Right cardiac atrium (tissue), 5 donors: ENCODE results near the gene SMIM38. TPM values are rescaled to one million over a fixed set of nuclear protein-coding genes. Genes with fewer than 3 reads are reported as not detected.

Experiments
- ATAC-seq, 2 donors: fragments of 200-7000 bp; cut with Tn5 transposase; one replicate each; pipeline versions ENCODE4 v1.8.0 to v1.9.1; 2020; ENCODE audit warnings: moderate library complexity in 2 of 2, mild to moderate bottlenecking in 1 of 2
- DNase-seq, 3 donors: peaks; one replicate each; pipeline ENCODE4 v3.0.0-alpha.2; 2020
- H3K27ac ChIP-seq: one replicate; pipeline ENCODE4 v1.5.1; 2013; ENCODE audit warnings: mild to moderate bottlenecking, low read length, control low read depth, moderate library complexity
- H3K27me3 ChIP-seq: one replicate; pipeline ENCODE4 v1.6.1; 2013; ENCODE audit not compliant: control insufficient read depth, insufficient read depth
- H3K4me1 ChIP-seq: one replicate; pipeline ENCODE4 v1.6.1; 2013; ENCODE audit warnings: low read length; ENCODE audit not compliant: control insufficient read depth, insufficient read depth
- H3K4me3 ChIP-seq: one replicate; pipeline ENCODE4 v1.5.1; 2013; ENCODE audit warnings: low read length, control low read depth
- H3K9me3 ChIP-seq: one replicate; pipeline ENCODE4 v1.6.1; 2013; ENCODE audit warnings: low read length; ENCODE audit not compliant: control insufficient read depth
- WGBS: extraction: QIAGEN DNeasy Blood & Tissue Kit; methylation state at CpG from one replicate; pipeline ENCODE4 v1.1.7; 2013; 5-methylcytosine and 5-hydroxymethylcytosine counted together
- intact Hi-C, 4 donors: fragments of 100-400 bp; cut with DNase I; formaldehyde crosslinking; loops; one replicate each; pipeline versions ENCODE4 v1.11.0 to v1.14.0; 2022 to 2023
- polyA plus RNA-seq: library from polyadenylated mRNA; stranded (reverse); fragments of 200-250 nt; gene quantifications from one replicate; pipeline ENCODE4 v1.2.3, GENCODE V29; 2013
- total RNA-seq, 4 donors: library from RNA; stranded (reverse); fragmentation: NEBNext Ultra II Directional; extraction: Animal tissue kit (Norgen Biotek cat#: 25700); gene quantifications; one replicate each; pipeline ENCODE4 v1.2.1, GENCODE V29; 2021
- donor health status: healthy with polysubstance abuse.
- donor health status: DM: no; HTN: yes; CAD: no.
- donor health status: DM: no; HTN: no; CAD: no.
- donor health status: DM: no; HTN: yes; CAD: no; lungs with severe emphysema.
- donor health status: DM: yes; HTN: yes; CAD: no.

SMIM38 gene
- total and polyA plus RNA-seq, 5 donors, result 0.07 to 0.56 (median 0.21) TPM; not detected in 1

DNA sequence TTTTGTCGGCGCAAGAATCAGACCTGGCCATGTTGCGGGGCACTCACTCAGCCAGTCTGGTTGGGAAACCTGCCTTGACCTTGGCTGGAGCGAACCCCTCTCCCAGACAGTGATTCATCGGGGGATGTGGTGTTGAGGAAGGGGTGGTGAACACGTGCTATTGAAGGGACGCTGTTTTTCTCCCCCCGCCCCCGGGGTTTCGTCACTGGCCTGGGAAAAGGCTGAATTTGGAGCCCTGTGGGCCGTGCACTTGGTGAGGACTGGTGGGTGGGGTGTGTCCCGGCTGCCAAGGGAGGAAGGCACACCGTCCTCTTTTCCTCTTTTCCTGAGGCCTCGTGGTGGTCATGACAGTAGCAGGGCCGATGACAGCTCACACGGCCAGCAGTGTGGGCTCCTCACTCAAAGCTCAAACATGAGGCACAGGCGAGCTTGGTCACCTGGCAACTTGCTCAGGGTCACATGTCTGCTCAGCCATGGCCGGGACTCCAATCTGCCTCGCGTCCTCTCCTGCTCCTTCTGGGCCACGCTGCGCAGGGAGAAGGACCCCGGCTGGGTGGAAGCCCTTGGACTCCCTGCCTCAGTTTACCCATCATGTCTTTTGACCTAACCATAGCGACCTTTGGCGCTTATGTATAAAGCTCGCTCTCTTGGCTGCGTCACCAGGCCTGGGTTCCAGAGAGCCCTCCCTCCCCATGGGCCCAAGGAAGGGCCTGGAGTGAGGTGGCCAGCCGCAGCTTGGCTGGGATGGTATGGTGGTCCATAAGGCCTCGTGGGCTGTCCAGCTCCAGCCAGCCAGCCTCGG is 49.4 kb downstream of the SMIM38 start:
- DNase-seq (no peak), ATAC-seq (no peak)
- Histone ChIP-seq H3K9me3 (no peaks in the 10 kb centered on the region), H3K27ac (no peak overlapping the region), H3K4me1 (no peaks in the 10 kb centered on the region), H3K4me3 (no peak overlapping the region), H3K27me3 (no peaks in the 10 kb centered on the region)
- 91% methylated on average over 30 of the region's 30 CpGs for WGBS
- intact Hi-C loops, result no loop called here

Other genes starting within 250 kb of the SMIM38 start
- gene MRGPRD, start 174.9 kb upstream of the SMIM38 start, total RNA-seq, result not detected
- not detected for gene MRGPRD, start 174.9 kb upstream of the SMIM38 start, polyA plus RNA-seq
- 10 to 100 TPM in 2 of 4 donors, 1 to 10 TPM in 2; 4.6 to 16.2 (median 9.3) TPM for gene MRGPRF, start 142.7 kb upstream of the SMIM38 start, total RNA-seq
- 9.4 TPM for gene MRGPRF, start 142.7 kb upstream of the SMIM38 start, polyA plus RNA-seq
- 10 to 100 TPM in 1 of 4 donors, 1 to 10 TPM in 3; 7.2 to 11.1 (median 9.0) TPM for gene TPCN2, start 107.0 kb upstream of the SMIM38 start, total RNA-seq
- 7.0 TPM for gene TPCN2, start 107.0 kb upstream of the SMIM38 start, polyA plus RNA-seq
- gene MYEOV, start 138.2 kb downstream of the SMIM38 start, total RNA-seq, result under 1 TPM in 1 of 4 donors, not detected in 3; 0.11 TPM
- gene MYEOV, start 138.2 kb downstream of the SMIM38 start, polyA plus RNA-seq, result not detected